HG02798 (cell line): ENCODE data around the gene FDX1.
"Not testable (repeated sequence)": the region's sequence is repeated elsewhere in the genome, so short reads cannot be mapped to it uniquely, and the experiment has no call there.

ENCODE experiments used
- ATAC-seq: cut with Tn5 transposase; IDR thresholded peaks from one replicate; pipeline ENCODE4 v1.9.1; 2021; ENCODE audit warnings: mild to moderate bottlenecking; ENCODE audit not compliant: unreplicated experiment, poor library complexity

The FDX1 gene, protein sequence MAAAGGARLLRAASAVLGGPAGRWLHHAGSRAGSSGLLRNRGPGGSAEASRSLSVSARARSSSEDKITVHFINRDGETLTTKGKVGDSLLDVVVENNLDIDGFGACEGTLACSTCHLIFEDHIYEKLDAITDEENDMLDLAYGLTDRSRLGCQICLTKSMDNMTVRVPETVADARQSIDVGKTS

DNA sequence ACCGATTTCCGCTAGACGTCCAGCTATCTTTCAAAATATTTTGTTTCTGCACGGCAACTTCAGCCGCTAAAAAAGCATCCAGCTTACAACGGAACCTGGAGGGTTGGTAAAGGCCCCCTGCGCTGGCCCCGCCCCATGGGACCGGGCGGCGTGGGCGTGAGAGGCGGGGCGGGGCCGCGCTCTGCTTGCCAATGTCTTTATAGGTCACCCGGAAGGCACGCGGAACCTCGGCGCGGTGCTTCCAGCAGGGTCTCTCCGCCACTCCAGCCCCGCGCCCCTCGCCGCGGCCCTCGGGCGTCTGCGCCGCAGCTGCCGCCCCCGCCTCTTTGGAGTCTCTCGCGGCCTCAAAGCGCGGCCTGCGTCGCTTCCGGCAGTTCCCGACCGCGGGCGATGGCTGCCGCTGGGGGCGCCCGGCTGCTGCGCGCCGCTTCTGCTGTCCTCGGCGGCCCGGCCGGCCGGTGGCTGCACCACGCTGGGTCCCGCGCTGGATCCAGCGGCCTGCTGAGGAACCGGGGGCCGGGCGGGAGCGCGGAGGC lies at the start of gene FDX1:
Gene FDX1 (plus strand): TSS at position 218 of the 536 bp plus-strand sequence. CDS start 173 bp downstream, at position 391.
- peak; percentile 90 for ATAC-seq

DNA sequence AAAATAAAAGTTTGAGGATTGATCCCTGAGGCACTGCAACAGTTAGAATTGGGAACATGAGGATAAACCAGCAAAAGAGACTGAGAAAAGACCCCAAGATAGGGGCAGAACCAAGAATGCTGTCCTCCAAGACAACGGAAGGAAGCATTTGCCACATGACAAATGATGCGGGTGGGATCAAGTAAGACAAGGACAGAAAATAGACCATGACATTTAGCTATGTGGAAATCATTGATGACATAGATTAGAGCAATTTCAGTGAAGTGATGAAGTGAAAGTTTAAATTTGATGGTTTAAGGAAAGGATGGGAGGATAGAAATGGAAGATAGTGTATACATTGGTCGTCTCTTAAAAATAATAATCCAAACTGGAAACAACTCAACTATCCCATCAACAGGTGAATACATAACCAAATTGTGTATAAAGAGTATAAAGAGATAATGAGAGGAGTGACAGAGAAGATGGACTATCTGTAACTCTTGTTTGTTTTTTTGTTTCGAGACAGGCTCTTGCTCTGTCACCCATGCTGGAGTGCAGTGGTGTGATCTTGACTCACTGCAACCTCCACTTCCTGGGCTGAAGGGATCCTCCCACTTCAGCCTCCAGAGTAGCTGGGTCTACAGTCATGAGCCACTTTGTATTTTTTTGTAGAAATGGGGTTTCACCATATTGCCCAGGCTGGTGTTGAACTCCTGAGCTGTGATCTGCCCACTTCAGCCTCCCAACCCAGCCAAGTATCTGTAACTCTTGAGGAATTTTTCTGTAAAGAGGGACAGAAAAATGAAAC lies 48.7 kb upstream of the FDX1 start:
- ATAC-seq, result no peak

DNA sequence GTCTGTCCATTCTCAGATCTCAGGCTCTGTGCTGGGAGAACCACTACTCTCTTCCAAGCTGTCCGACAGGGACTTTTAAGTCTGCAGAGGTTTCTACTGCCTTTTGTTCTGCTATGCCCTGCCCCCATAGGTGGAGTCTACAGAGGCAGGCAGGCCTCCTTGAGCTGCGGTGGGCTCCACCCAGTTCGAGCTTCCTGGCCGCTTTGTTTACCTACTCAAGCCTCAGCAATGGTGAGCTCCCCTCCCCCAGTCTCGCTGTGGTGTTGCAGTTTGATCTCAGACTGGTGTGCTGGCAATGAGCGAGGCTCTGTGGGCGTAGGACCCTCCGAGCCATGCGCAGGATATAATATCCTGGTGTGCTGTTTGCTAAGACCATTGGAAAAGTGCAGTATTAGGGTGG lies 41.5 kb upstream of the FDX1 start:
- not testable (repeated sequence) for ATAC-seq

DNA sequence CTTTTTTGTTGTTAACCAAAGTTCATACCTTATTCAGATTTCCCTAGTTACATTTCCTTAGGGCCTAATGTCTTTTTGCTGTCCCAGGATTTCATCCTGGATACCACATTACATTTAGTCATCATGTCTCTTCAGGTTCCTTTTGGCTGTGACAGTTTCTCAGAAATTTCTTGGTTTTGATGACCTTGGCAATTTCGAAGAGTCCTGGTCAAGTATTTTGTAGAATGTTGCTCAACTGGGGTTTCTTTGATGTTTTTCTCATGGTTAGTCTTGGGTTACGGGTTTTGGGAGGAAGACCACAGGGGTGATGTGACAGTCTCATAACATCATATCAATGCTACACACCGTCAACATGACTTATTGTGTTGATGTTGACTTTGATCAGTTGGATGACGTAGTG lies 39.8 kb upstream of the FDX1 start:
- no peak for ATAC-seq

DNA sequence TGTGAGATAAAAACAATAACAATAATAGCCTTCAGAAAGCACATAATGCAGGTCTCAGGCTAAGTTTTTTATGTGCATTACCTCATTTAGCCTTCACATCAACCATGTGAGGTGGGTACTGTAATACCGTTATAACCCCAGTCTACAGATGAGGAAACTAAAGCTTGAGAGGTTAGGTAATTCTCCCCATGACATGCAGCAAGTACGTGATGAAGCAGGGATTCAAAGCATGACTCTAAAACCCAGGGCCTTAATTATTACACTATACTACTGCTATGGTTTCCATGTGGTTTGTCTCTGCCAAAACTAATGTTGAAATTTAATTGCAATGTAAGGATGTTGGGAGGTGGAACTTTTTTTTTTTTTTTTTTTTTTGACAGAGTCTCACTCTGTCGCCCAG lies 37.7 kb upstream of the FDX1 start:
- no peak for ATAC-seq

DNA sequence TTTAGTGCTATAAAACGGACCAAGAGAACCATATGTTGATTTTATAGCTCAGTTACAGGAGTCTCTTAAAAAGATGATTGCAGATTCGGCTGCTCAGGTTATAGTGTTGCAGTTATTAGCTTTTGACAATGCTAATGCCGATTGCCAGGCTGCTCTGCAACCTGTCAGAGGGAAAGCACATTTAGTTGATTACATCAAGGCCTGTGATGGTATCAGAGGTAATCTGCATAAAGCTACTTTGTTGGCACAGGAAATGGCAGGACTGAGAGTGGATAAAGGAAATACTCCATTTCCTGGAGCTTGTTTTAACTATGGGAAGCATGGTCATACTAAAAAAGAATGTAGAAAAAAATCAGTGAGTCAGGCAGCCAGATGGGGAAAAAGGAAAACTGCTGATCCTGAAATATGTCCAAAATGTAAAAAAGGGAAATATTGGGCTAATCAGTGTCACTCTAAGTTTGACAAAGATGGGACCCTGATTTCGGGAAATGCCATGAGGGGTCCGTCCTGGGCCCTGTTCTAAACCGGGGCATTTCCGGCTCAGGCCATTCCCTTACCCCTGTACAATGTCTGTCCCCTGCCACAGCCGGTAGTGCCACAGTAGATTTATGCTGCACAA lies 32.0 kb upstream of the FDX1 start:
- not testable (repeated sequence) for ATAC-seq

DNA sequence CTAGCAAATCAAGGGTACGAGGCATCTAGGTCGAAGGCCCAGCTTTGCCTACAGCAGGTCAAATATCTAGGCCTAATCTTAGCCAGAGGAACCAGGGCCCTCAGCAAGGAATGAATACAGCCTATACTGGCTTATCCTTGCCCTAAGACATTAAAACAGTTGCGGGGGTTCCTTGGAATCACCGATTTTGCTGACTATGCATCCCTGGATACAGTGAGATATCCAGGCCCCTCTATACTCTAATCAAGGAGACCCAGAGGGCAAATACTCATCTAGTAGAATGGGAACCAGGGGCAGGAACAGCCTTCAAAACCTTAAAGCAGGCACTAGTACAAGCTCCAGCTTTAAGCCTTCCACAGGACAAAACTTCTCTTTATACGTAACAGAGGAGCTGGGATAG lies 26.2 kb upstream of the FDX1 start:
- ATAC-seq, result not testable (repeated sequence)

DNA sequence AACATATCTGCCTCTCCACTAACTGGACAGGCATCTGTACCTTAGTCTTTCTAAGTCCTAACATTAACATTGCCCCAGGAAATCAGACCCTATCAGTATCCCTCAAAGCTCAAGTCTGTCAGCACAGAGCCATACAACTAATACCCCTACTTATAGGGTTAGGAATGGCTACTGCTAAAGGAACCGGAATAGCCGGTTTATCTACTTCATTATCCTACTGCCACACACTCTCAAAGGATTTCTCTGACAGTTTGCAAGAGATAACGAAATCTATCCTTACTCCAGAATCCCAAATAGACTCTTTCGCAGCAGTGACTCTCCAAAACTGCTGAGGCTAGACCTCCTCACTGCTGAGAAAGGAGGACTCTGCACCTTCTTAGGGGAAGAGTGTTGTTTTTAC lies 24.1 kb upstream of the FDX1 start:
- not testable (repeated sequence) for ATAC-seq

DNA sequence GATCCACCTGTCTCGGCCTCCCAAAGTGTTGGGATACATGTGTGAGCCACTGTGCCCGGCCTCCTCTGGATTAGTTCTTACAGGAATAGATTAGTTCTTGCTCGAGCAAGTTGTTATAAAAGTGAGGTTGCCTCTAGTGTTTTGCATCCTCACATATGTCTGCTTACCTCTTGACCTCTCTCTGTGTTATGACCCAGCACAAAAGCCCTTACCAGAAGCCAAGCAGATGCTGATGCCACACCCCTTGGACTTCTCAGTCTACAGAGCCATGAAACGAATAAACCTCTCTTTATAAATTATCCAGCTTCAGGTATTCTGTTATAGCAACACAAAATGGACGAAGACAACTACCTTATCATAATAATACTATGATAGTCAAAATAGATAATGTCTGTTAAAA lies 22.4 kb upstream of the FDX1 start:
- ATAC-seq, result no peak

DNA sequence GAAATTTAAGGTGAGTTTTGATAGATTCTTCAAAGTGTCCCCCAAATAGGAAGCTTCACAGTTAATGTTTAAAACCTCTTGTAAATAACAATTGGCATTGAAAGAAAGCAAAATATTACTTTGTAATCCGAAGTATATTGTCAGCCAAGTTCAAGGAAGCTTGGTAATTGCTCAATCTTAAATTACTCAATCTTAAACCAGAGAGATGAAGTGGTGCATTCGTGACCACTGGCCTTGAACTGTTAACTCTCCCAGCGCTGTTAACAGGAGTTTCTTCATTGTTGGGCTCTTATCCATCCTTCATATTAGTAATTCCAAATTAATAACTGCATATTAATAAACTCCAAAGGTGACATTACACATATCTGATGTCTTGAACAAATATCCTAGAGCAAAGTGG lies 20.6 kb upstream of the FDX1 start:
- no peak for ATAC-seq

DNA sequence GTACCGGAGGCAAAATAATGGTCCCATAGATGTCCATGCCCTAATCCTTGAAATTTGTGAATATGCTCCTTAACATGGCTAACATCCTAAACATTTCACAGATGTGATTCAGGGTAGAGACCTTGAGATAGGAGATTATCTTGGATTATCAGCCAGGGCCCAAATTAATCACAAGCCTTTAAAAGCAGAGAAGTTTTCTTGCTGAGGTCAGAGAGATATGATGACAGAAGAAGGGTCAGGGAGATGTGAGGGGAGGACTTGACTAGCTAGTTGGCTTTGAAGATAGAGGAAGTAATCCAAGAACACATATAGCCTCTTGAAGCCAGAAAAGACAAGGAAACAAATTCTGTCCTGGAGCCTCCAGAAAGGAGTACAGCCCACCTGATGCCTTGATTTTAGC lies 19.1 kb upstream of the FDX1 start:
- ATAC-seq, result no peak

DNA sequence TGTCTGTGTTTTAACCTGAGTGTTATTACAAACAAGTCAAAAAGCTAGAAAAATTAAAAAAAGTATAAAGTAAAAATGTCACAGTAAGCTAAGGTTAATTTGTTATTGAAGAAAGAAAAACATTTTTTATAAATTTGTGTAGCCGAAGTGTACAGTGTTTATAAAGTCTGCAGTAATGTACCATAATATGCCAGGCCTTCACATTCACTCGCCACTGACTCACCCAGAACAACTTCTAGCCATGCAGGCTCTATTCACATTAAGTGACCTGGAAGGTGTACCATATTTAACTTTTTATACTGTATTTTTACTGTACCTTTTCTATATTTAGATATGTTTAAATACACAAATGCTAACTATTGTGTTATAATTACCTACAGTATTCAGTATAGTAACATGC lies 14.7 kb upstream of the FDX1 start:
- ATAC-seq, result no peak

DNA sequence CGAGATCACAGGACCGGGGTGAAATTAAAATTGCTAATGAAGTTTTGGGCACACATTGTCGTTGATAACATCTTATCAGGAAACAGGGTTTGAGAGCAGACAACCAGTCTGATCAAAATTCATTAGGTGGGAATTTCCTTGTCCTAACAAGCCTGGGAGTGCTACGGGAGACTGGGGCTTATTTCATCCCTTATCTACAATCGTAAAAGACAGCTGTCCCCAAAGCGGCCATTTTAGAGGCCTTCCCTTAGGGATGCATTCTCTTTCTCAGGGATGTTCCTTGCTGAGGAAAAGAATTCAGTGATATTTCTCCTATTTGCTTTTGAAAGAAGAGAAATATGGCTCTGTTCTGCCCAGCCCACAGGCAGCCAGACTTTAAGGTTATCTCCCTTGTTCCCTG lies 8.1 kb upstream of the FDX1 start:
- ATAC-seq, result not testable (repeated sequence)

DNA sequence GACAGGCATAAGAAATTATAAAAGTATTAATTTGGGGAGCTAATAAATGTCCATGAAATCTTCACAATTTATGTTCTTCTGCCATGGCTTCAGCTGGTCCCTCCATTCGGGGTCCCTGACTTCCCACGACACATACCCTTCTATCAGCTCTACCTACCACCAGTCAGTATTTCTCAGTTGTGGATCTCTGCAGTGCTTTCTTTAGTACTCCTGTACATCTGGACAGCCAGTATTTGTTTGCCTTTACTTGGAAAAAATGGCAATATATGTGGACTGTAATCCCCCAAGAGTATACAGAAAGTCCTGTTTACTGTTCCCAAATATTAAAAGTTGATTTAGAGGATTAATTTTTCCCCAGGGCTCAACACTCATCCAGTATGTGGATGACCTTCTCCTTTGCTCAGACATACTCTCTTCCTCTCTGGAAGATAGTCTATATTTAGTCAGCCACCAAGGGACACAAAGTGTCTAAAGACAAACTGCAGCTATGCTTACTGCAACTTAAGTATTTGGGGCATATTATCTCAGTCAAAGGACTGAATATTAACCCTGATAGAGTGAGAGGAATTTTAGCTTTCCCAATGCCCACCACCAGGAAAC lies 7.3 kb upstream of the FDX1 start:
- ATAC-seq, result no peak

DNA sequence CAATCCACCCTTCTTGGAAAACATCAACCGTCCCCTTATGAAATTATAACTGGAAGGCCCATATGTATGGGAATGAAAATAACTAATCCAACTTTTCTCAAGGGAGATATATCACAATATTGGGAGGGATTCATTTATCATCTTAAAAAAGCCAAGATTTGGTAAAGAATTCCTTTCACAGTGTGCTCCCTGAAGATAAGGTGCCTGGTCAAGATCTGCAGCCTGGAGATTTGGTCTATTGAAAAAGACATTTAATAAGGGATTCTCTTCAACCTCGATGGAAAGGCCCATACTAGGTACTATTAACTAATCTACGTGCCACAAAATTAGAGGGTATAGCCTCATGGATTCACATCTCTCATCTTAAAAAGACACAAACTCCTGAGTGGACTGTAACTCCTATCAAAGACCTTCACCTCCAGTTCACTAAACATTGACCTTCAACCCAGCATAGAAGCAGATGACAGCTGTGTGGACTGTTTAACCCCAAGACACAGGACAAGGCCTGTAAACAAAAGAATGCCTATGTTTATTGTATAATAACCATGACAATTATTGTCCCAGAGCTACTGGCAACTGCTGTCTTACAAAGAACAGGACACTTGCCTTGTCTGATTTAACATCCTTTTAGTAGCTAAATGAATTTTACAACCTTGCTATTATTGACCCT lies 4.8 kb upstream of the FDX1 start:
- ATAC-seq, result no peak

DNA sequence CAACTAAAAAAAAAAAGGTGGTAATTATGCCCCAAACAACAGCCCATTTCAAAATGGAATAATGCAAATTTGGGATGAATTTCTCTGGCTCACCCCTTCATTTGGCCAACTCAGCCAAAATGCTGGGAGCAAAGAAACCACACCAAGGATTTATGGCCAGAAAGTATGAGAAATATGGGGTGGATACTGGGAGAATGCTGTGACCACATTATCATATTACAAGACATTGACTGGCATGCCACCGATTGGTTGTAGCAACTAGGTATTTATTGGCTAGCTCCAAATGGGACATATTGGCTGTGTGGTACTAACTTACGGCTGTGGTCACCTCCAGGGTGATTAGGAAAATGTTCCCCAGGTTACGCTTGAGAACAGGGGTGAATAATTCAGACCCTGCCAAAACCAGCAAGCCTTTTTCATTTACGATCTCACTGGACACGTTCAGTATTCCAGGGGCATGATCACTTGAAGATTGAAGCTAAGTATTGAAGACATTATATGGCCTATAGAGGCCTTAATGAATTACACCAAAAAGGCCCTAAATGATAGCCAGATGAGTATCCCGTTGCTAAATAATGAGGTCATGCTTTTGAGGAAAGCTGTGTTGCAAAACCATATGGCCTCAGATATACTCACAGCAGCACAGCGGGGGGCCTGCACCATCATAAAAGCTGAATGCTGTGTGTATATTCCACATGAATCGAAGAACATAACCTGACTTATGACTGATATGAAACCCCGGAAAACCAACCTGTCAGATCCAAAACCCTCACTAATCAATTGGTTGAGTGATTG lies 3.8 kb upstream of the FDX1 start:
- ATAC-seq, result no peak

DNA sequence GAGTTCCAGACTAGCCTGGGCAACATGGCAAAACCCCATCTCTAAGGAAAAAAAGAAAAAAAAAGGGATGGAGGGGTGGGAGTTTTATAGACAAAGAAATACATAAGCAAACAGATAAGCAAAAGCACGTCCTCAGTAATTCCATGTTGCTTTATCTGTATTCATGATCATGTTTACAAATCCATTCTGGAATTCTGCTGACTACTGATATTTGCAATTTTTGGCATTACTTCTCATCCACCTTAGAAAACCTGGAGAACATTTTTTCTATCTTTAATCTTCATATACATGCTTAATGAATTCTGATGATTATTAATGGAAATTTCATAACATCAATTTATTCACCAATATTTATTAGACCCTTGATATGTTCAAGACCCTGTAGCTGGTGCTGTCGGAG lies 1.7 kb upstream of the FDX1 start:
- ATAC-seq, result no peak

DNA sequence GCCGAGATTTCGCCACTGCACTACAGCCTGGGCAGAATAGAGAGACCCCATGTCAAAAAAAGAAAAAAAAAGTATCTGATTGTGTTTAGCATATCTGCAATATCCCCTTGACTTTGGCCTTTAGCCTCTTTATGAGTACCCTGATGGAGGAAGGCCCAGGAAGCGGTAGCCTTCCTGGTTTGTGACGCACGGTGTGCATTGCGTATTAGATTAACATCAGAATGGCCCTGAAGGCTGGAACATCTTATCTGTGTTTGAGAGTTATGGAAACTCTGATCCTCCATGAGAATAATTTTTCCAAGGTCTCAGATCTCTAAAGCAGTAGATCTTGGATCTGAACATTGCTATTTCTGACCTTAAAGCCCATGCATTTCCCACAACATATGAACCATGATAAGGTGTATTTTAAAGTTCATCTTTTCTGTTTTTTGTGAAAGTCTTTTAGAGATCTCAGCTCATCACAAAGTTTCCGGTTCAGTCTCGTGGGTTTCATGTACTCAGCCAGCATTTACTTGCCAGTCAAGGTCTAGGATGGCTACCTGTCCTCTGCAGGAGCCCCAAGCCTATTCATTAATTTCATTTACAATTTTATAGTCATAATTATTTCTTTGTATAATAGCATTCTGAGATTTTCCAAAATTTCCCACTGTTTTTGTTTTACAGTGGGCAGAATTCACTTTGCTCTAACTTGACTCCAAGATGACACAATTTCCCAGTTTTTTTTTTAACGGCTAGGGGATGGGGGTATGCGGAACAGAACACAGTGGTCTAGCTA lies 605 bp upstream of the FDX1 start:
- no peak for ATAC-seq
